BLaER1 treated with 17β-estradiol and CSF1 and Interleukin-3, amounts not matched to agents 10 nM and 100 nM (cell line): Measurements from ENCODE around the gene FOXI3.

Experiments
- H3K27ac ChIP-seq, 11 experiments: shearing (Covaris generic); formaldehyde crosslinking; 2 replicates each; pipeline ENCODE4 v1.8.1; 2022
- H3K27me3 ChIP-seq, 11 experiments: shearing (Covaris generic); formaldehyde crosslinking; 2 replicates each; pipeline ENCODE4 v1.8.1; 2022
- H3K36me3 ChIP-seq, 11 experiments: shearing (Covaris generic); formaldehyde crosslinking; 2 replicates each; pipeline ENCODE4 v1.8.1; 2022
- H3K4me1 ChIP-seq, 10 experiments: shearing (Covaris generic); formaldehyde crosslinking; 2 replicates each; pipeline ENCODE4 v1.8.1; 2022
- H3K4me2 ChIP-seq, 11 experiments: shearing (Covaris generic); formaldehyde crosslinking; 2 replicates each; pipeline ENCODE4 v1.8.1; 2022
- H3K4me3 ChIP-seq, 10 experiments: shearing (Covaris generic); formaldehyde crosslinking; 2 replicates each; pipeline ENCODE4 v1.8.1; 2022
- H3K9ac ChIP-seq, 11 experiments: shearing (Covaris generic); formaldehyde crosslinking; 2 replicates each; pipeline ENCODE4 v1.8.1; 2022
- H3K9me3 ChIP-seq, 11 experiments: shearing (Covaris generic); formaldehyde crosslinking; replicated peaks in 1 of 11; 2 replicates each; pipeline ENCODE4 v1.8.1; 2022
- H4K20me1 ChIP-seq, 11 experiments: shearing (Covaris generic); formaldehyde crosslinking; 2 replicates each; pipeline ENCODE4 v1.8.1; 2022
- Cebpa-rat ChIP-seq, 11 experiments: shearing (Covaris generic); IDR thresholded peaks; 2 replicates each; pipeline ENCODE4 v1.8.1; 2022

The FOXI3 gene

DNA sequence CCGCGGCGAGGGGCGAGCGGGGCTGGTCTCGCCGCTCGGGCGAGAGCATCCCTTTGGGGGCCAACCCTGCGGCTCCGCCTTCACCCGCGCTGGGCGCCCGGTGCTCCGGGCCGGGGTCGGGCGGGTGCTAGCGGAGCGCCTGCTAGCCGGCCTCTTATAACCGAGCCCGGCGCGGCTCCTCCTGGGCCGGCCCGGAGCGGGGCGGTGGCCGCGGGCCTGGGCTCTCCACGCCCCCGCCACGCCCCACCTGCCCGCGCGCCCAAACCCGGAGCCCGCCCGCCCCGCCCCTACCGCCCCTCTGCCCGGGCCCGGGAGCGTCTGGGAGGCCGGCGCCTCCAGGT lies at the start of gene FOXI3:
Gene FOXI3 (minus strand): TSS at position 129 of the 341 bp plus-strand sequence. CDS start 158 bp downstream, outside the sequence.
- H3K27me3 ChIP-seq: peaks cover 72 to 85% (median 79%) of the 10 kb centered on the region in 11 experiments
- peaks cover 0 to 47% (median 21%) of the 10 kb centered on the region in 11 experiments; a peak in 14 of 22 replicates for H4K20me1 ChIP-seq
- H3K4me3 ChIP-seq: peak within 1 kb of the TSS in 9 of 10 experiments; percentile 8 to 64 (median 50); a peak in 15 of 20 replicates
- peaks cover 0 to 10% (median 0%) of the 10 kb centered on the region in 11 experiments; a peak in 1 of 22 replicates for H3K9me3 ChIP-seq
- peaks cover 0 to 10% (median 4%) of the 10 kb centered on the region in 10 experiments; a peak in 7 of 20 replicates for H3K4me1 ChIP-seq
- H3K4me2 ChIP-seq: peak within 1 kb of the TSS; percentile 53 to 94 (median 72); a peak in 21 of 22 replicates
- TF ChIP-seq Cebpa-rat (IDR thresholded peaks at IDR 0.05): no peak
- H3K27ac ChIP-seq: no peak within 1 kb of the TSS
- H3K36me3 ChIP-seq: no peaks in the 10 kb centered on the region
- 0 out of 22 replicates have a peak within 1 kb of the TSS, but pooled peaks of 1 of the 11 experiments have one; percentile 32 for H3K9ac ChIP-seq

DNA sequence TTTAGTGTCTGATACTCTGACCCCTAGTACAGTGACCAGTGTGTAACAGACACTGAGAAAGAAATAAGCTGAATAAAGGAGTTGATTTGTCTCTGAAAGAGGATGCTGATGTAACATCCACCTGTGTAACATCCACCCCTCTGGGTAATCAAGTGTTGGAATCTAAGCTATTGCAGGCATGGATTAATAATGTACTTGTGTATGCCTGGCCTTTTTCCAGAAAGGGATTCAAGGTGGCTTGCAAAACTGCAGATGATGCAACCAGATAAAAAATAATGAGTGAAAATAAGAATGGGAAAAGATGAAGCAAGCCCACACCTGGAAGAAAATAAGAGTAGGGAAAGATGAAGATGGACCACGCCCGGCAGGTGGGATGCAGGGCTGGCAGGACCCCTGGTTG lies 48.2 kb upstream of the FOXI3 start:
- Histone ChIP-seq H3K4me3 (no peak overlapping the region), H3K9ac (no peak overlapping the region), H3K27ac (no peak overlapping the region), H3K9me3 (peaks cover 10 to 34% (median 22%) of the 10 kb centered on the region in 11 experiments), H3K27me3 (no peaks in the 10 kb centered on the region), H3K4me2 (no peak overlapping the region), H4K20me1 (no peaks in the 10 kb centered on the region), H3K4me1 (no peaks in the 10 kb centered on the region), H3K36me3 (no peaks in the 10 kb centered on the region)
- no peak for TF ChIP-seq Cebpa-rat (IDR thresholded peaks at IDR 0.05)

DNA sequence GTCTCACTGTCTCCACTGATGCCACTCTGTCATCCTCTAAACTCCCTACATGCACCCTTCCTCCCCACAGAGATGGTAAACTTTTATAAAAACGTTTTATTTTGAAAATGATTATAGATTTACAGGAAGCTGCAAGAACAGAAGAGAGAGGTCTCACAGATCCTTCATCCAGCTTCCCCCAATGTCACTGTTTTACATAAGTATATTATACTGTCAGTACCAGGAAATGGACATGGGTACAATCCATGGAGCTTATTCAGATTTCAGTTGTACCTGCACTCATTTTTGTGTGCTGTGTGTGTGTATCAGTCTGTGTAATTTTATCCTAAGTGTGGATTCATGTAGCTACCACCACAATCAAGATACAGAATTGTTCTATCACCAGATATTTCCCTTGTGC lies 46.7 kb upstream of the FOXI3 start:
- TF ChIP-seq Cebpa-rat (IDR thresholded peaks at IDR 0.05): no peak
- Histone ChIP-seq H3K36me3 (no peaks in the 10 kb centered on the region), H3K27ac (no peak overlapping the region), H3K9ac (no peak overlapping the region), H3K9me3 (peaks cover 10 to 29% (median 17%) of the 10 kb centered on the region in 11 experiments), H3K27me3 (no peaks in the 10 kb centered on the region), H3K4me3 (no peak overlapping the region), H4K20me1 (no peaks in the 10 kb centered on the region), H3K4me2 (no peak overlapping the region), H3K4me1 (no peaks in the 10 kb centered on the region)

DNA sequence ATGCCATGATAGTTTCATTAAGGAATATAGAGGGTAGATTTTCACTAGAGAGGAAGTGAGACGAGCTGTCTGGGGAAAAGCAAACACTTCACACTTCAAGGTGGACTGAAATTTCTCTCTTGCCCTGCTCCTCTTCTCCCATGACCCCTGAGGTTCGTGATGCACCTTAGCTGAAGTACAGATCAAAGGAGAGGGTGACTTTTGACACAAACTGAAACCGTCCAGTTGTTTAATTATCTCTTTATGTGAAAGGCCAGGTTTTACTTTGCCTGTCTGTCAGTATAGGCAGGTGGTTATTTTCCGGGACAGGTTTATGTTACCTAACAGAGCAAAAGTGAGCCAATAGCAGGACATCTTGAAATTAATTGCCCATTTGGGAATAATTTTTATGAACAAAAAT lies 41.0 kb upstream of the FOXI3 start:
- Histone ChIP-seq H3K27ac (no peak overlapping the region), H3K9ac (no peak overlapping the region), H3K36me3 (no peaks in the 10 kb centered on the region), H3K27me3 (no peaks in the 10 kb centered on the region), H3K4me1 (no peaks in the 10 kb centered on the region), H4K20me1 (no peaks in the 10 kb centered on the region), H3K9me3 (no peaks in the 10 kb centered on the region), H3K4me3 (no peak overlapping the region), H3K4me2 (no peak overlapping the region)
- TF ChIP-seq Cebpa-rat (IDR thresholded peaks at IDR 0.05): no peak

DNA sequence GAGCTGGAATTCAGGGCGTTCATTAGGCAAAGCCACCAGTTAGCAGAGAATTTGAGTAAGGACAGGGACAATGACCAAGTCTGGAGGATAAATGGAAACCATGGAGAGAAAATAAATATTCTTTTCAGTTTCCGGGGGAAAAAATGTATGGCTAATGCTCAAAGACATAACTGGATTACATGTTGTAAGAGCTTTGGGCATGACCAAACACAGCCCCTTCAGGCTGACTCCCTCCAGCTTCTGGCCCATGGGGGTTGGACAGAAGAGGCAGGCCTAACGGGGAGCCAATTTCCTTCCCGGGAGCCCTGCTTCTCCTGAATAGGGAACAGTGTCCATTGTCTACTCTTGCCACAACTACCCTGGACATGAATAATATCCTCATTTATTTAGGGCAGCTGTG lies 39.5 kb upstream of the FOXI3 start:
- Histone ChIP-seq H3K4me2 (no peak overlapping the region), H3K4me1 (no peaks in the 10 kb centered on the region), H4K20me1 (no peaks in the 10 kb centered on the region), H3K36me3 (no peaks in the 10 kb centered on the region), H3K4me3 (no peak overlapping the region), H3K27me3 (no peaks in the 10 kb centered on the region), H3K9ac (no peak overlapping the region), H3K9me3 (no peaks in the 10 kb centered on the region), H3K27ac (no peak overlapping the region)
- TF ChIP-seq Cebpa-rat (IDR thresholded peaks at IDR 0.05): no peak

DNA sequence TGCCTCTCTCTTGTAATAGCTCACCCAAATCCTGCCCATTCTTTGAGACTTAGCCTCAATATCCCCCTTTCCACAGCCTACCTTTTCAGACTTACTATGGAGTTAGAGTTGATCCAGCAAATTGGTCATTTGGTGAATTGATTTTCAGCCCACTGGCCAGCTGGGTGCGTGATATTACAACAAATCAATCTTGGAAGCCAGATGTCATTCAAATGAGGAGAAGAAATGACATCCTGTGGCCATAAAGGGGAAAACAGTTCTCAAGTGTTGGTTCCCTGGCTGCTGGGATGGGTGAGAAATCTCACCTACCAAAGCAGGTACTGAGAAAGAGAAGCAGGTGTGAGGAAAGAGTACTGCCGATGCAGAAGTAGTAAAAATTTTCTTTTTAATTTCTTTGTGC lies 36.7 kb upstream of the FOXI3 start:
- H3K9me3 ChIP-seq: no peaks in the 10 kb centered on the region
- H3K4me3 ChIP-seq: no peak overlapping the region
- H3K4me2 ChIP-seq: no peak overlapping the region
- no peak for TF ChIP-seq Cebpa-rat (IDR thresholded peaks at IDR 0.05)
- H4K20me1 ChIP-seq: no peaks in the 10 kb centered on the region
- H3K9ac ChIP-seq: no peak overlapping the region
- no peaks in the 10 kb centered on the region for H3K36me3 ChIP-seq
- no peak overlapping the region for H3K27ac ChIP-seq
- no peaks in the 10 kb centered on the region for H3K27me3 ChIP-seq
- no peaks in the 10 kb centered on the region for H3K4me1 ChIP-seq

DNA sequence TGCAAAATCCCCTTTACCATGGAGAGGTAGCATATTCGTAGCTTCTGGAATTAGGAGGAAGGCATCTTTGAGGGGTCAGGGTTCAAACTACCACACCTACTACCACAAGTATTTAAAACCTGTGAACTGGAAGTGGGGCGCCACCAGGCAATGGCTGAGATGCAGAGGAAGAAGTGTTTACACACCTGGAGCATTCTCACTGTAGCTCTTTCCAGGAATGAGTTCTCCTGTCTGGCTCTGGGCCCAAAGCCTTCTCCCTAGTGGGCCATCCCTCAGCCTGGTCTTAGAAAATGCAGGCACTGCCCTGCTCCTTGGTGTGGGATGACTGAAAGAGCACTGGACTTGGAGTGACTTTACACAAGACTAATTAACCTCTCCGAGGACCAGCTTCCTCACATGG lies 30.7 kb upstream of the FOXI3 start:
- no peak for TF ChIP-seq Cebpa-rat (IDR thresholded peaks at IDR 0.05)
- Histone ChIP-seq H4K20me1 (no peaks in the 10 kb centered on the region), H3K9me3 (no peaks in the 10 kb centered on the region), H3K27ac (no peak overlapping the region), H3K27me3 (no peaks in the 10 kb centered on the region), H3K4me1 (peaks cover 0 to 7% (median 3%) of the 10 kb centered on the region in 10 experiments; a peak in 12 of 20 replicates), H3K4me3 (no peak overlapping the region), H3K36me3 (no peaks in the 10 kb centered on the region), H3K4me2 (no peak overlapping the region), H3K9ac (no peak overlapping the region)

DNA sequence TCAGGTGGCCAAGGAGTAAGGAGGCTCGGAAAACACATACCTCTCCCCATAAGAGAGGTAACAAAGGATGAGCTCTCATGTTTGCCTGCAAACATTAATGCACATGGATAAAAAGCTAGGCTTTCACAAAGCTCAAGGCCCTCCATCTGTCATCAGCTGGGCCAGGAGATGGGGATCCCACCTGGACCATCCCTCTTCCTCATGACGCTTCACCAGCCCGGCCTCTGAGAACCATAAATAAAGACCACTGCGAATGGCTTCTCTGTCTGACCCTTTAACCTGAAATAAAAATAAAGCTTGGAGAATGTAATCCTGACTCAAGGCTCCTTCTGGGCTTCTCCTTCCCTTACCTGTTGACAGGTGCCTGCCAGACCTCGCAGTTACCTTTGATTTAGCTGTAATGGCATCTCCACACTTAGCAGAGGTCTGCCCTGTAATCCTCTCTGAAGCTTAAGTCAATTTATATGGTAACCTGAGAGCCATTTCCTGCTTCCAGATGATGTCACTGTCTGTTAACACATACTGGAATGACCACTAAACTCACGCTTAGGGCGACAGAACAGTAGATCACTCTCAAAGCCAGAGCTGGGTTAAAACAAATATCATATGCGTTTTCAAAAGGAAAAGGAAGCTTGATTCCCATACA lies 29.3 kb upstream of the FOXI3 start:
- H3K9me3 ChIP-seq: no peaks in the 10 kb centered on the region
- H3K9ac ChIP-seq: no peak overlapping the region
- H4K20me1 ChIP-seq: no peaks in the 10 kb centered on the region
- H3K27ac ChIP-seq: no peak overlapping the region
- H3K4me1 ChIP-seq: peaks cover 0 to 16% (median 11%) of the 10 kb centered on the region in 10 experiments; a peak in 12 of 20 replicates
- no peaks in the 10 kb centered on the region for H3K27me3 ChIP-seq
- no peak overlapping the region for H3K4me2 ChIP-seq
- no peak for TF ChIP-seq Cebpa-rat (IDR thresholded peaks at IDR 0.05)
- H3K4me3 ChIP-seq: no peak overlapping the region
- no peaks in the 10 kb centered on the region for H3K36me3 ChIP-seq

DNA sequence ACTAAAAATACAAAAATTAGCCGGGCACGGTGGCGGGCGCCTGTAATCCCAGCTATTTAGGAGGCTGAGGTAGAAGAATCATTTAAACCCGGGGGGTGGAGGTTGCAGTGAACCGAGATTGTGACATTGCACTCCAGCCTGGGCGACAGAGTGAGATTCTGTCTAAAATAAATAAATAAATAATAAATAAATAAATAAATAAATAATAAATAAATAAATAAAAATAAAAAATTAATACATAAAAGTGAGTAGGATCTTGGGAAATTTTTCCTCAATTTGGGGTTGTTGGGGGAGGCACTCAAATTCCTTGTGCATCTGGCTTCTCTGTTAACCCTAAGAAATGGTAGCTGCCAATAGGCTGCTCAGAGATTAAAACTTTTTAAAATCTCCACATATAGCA lies 20.3 kb upstream of the FOXI3 start:
- Histone ChIP-seq H3K4me3 (no peak overlapping the region), H4K20me1 (no peaks in the 10 kb centered on the region), H3K4me1 (peaks cover 0 to 6% (median 4%) of the 10 kb centered on the region in 10 experiments; a peak in 11 of 20 replicates), H3K27ac (no peak overlapping the region), H3K9ac (no peak overlapping the region), H3K4me2 (no peak overlapping the region), H3K9me3 (no peaks in the 10 kb centered on the region), H3K27me3 (no peaks in the 10 kb centered on the region), H3K36me3 (no peaks in the 10 kb centered on the region)
- TF ChIP-seq Cebpa-rat (IDR thresholded peaks at IDR 0.05): no peak
